K562 (cell line): ENCODE measurements around the gene ZNF780B. TPM values are rescaled to one million over a fixed set of nuclear protein-coding genes. Genes with fewer than 3 reads are reported as not detected.

Source experiments
- BHLHE40 ChIP-seq: IDR thresholded peaks from 2 replicates; pipeline ENCODE4 v1.6.1; 2011; ENCODE audit warnings: low read length, improper control_type of control experiment
- CBFA2T3 ChIP-seq: fragments of 450-650 bp; IDR thresholded peaks from 2 replicates; pipeline ENCODE4 v1.6.1; 2017
- HDAC3 ChIP-seq: fragments of 450-650 bp; IDR thresholded peaks from 2 replicates; pipeline ENCODE4 v1.6.1; 2018; ENCODE audit warnings: borderline replicate concordance, mild to moderate bottlenecking, moderate library complexity; ENCODE audit not compliant: partially characterized antibody
- MEF2D ChIP-seq: conservative IDR thresholded peaks from 2 replicates; pipeline ENCODE4 v1.6.1; 2016; ENCODE audit warnings: low read depth, missing genetic modification characterization, missing compliant biosample characterization
- PHF8 ChIP-seq: fragments of 200-600 bp; sonication (generic); IDR thresholded peaks from 2 replicates; pipeline ENCODE4 v1.6.1; 2012; ENCODE audit warnings: mixed run types, mild to moderate bottlenecking, inconsistent platforms, low read length, moderate library complexity, borderline replicate concordance
- RUNX1 ChIP-seq: sonication (generic); IDR thresholded peaks from 2 replicates; pipeline ENCODE4 v1.6.1; 2016; ENCODE audit warnings: antibody characterized with exemption, low read depth
- SNIP1 ChIP-seq: fragments of 450-650 bp; IDR thresholded peaks from 2 replicates; pipeline ENCODE4 v1.7.1; 2017; ENCODE audit warnings: low read depth, mild to moderate bottlenecking
- STAT5A ChIP-seq: IDR thresholded peaks from 2 replicates; pipeline ENCODE4 v1.6.1; 2012; ENCODE audit warnings: low read length, inconsistent platforms, borderline replicate concordance
- TAF9B ChIP-seq: fragments of 450-650 bp; IDR thresholded peaks from 2 replicates; pipeline ENCODE4 v1.6.1; 2018; ENCODE audit warnings: mild to moderate bottlenecking; ENCODE audit not compliant: partially characterized antibody
- TGIF2 ChIP-seq: sonication (generic); formaldehyde crosslinking; IDR thresholded peaks from 2 replicates; pipeline ENCODE4 v1.8.1; 2022; ENCODE audit warnings: mild to moderate bottlenecking, missing genetic modification reagents, moderate library complexity
- ZKSCAN8 ChIP-seq: fragments of 200-800 bp; sonication (Bioruptor generic); IDR thresholded peaks from 2 replicates; pipeline ENCODE4 v1.6.1; 2016; ENCODE audit warnings: missing genetic modification characterization, missing compliant biosample characterization
- ZNF175 ChIP-seq: fragments of 200-800 bp; sonication (Bioruptor generic); IDR thresholded peaks from 2 replicates; pipeline ENCODE4 v1.6.1; 2016; ENCODE audit warnings: low read depth, mild to moderate bottlenecking, missing genetic modification characterization, missing compliant biosample characterization
- ZNF644 ChIP-seq: fragments of 200-800 bp; sonication (Bioruptor generic); IDR thresholded peaks from 2 replicates; pipeline ENCODE4 v1.6.1; 2016; ENCODE audit warnings: low read depth, missing genetic modification characterization, missing compliant biosample characterization
- ZNF75A ChIP-seq: fragments of 450-650 bp; formaldehyde crosslinking; IDR thresholded peaks from 2 replicates; pipeline ENCODE4 v1.4.0; 2020; ENCODE audit warnings: mild to moderate bottlenecking
- ZNF780A ChIP-seq: fragments of 250-450 bp; sonication (Bioruptor Pico); IDR thresholded peaks from 2 replicates; pipeline ENCODE4 v1.5.0; 2021; ENCODE audit warnings: mild to moderate bottlenecking
- polyA plus RNA-seq, 8 experiments: library from polyadenylated mRNA; depleted of rRNA in 4 of 8; stranded (reverse) in 5 of 8; unstranded in 3 of 8; fragments of >200 nt; fragmentation: Nextera tagmentation in 2 of 8; fragmentation: Illumina TruSeq in 1 of 8; extraction: Ambion mirVana in 2 of 8; extraction: Trizol in 1 of 8; gene quantifications; 2 replicates each; pipeline versions ENCODE4 v1.2.1 to v1.2.3, GENCODE V29; 2011 to 2014; ENCODE audit warnings: inconsistent platforms in 1 of 8, missing spikeins in 1 of 8
- total RNA-seq, 7 experiments: library from RNA; depleted of rRNA in 6 of 7; stranded (reverse); fragments of >200 nt in 6 of 7; fragmentation: Illumina TruSeq in 2 of 7; extraction: Trizol in 2 of 7; gene quantifications; 2 replicates each; pipeline versions ENCODE4 v1.2.1 to v1.2.3, GENCODE V29; 2011 to 2021; ENCODE audit warnings: low replicate concordance in 1 of 7
- TF ChIP-seq, protein P1 (sequence below): fragments of 450-650 bp; IDR thresholded peaks from 2 replicates; pipeline ENCODE4 v1.6.1; 2014; ENCODE audit warnings: low read depth, mild to moderate bottlenecking, moderate library complexity, borderline replicate concordance
- TF ChIP-seq, protein P2 (sequence below): IDR thresholded peaks from 3 replicates; pipeline ENCODE4 v1.6.1; 2011; ENCODE audit warnings: borderline replicate concordance, mild to moderate bottlenecking; ENCODE audit not compliant: insufficient read length, insufficient read depth
- TF ChIP-seq, protein P3 (sequence below): sonication (generic); IDR thresholded peaks from 2 replicates; pipeline ENCODE4 v1.6.1; 2016
- TF ChIP-seq, protein P4 (sequence below): sonication (generic); formaldehyde crosslinking; IDR thresholded peaks from 2 replicates; pipeline ENCODE4 v1.8.0; 2022; ENCODE audit warnings: mild to moderate bottlenecking, missing genetic modification reagents
- TF ChIP-seq, protein P5 (sequence below), 3 experiments: fragments of 200-800 bp in 1 of 3; fragments of 250-450 bp in 1 of 3; fragments of 450-650 bp in 1 of 3; sonication (Bioruptor Pico) in 1 of 3; sonication (Bioruptor generic) in 1 of 3; formaldehyde crosslinking in 1 of 3; IDR thresholded peaks; 2 replicates each; pipeline versions ENCODE4 v1.6.1 to v1.8.0; 2016 to 2022; ENCODE audit warnings: mild to moderate bottlenecking in 2 of 3, missing genetic modification characterization in 2 of 3, missing compliant biosample characterization in 1 of 3, moderate library complexity in 1 of 3

Gene ZNF780B
- total and polyA plus RNA-seq, 9 of the 15 experiments (the other 6 are each of a cell fraction or from before 2014, with no cell fraction given), result 3.9 to 18.4 (median 8.8) TPM

DNA sequence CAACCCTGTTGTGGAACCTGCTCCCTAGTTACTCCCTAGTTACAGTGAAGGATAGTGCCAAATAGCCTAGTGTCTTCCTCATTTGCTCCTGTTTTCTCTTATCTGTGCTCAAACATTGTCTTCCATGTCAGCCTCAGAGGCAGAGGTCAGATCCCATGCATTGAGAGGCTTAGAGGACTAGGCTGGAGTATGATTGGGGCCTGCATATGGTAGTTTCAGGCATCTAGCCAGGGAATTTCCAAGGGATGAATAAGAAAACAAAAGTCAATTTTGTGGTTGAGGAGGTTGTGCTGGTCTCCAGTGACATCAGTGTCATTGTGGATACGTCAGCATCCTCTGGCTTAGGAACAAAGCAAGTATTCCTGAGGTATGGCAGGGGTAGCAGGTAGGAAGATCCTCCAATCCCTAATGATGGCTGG is 49.7 kb downstream of the ZNF780B start (continued):
- TF ChIP-seq, protein P1, sequence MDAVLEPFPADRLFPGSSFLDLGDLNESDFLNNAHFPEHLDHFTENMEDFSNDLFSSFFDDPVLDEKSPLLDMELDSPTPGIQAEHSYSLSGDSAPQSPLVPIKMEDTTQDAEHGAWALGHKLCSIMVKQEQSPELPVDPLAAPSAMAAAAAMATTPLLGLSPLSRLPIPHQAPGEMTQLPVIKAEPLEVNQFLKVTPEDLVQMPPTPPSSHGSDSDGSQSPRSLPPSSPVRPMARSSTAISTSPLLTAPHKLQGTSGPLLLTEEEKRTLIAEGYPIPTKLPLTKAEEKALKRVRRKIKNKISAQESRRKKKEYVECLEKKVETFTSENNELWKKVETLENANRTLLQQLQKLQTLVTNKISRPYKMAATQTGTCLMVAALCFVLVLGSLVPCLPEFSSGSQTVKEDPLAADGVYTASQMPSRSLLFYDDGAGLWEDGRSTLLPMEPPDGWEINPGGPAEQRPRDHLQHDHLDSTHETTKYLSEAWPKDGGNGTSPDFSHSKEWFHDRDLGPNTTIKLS, result no peak
- TF ChIP-seq ZKSCAN8 (0 out of 2 replicates have a peak, but pooled peaks have one; percentile 6), ZNF75A (no peak), ZNF780A (no peak), PHF8 (no peak), ZNF175 (CRISPR knock-in tag) (peak; percentile 81), SNIP1 (no peak), RUNX1 (no peak), BHLHE40 (0 out of 2 replicates have a peak, but pooled peaks have one; percentile 30), CBFA2T3 (peak; percentile 92), STAT5A (peak; percentile 62; the same call in 1 of the 2 replicates), MEF2D (tag) (no peak), HDAC3 (no peak), TGIF2 (CRISPR knock-in tag) (no peak), TAF9B (no peak), ZNF644 (peak; percentile 30; the same call in 1 of the 2 replicates)
- TF ChIP-seq, protein P2, sequence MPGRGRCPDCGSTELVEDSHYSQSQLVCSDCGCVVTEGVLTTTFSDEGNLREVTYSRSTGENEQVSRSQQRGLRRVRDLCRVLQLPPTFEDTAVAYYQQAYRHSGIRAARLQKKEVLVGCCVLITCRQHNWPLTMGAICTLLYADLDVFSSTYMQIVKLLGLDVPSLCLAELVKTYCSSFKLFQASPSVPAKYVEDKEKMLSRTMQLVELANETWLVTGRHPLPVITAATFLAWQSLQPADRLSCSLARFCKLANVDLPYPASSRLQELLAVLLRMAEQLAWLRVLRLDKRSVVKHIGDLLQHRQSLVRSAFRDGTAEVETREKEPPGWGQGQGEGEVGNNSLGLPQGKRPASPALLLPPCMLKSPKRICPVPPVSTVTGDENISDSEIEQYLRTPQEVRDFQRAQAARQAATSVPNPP, result no peak
- TF ChIP-seq, protein P3, sequence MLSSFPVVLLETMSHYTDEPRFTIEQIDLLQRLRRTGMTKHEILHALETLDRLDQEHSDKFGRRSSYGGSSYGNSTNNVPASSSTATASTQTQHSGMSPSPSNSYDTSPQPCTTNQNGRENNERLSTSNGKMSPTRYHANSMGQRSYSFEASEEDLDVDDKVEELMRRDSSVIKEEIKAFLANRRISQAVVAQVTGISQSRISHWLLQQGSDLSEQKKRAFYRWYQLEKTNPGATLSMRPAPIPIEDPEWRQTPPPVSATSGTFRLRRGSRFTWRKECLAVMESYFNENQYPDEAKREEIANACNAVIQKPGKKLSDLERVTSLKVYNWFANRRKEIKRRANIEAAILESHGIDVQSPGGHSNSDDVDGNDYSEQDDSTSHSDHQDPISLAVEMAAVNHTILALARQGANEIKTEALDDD, result no peak
- TF ChIP-seq, protein P4, sequence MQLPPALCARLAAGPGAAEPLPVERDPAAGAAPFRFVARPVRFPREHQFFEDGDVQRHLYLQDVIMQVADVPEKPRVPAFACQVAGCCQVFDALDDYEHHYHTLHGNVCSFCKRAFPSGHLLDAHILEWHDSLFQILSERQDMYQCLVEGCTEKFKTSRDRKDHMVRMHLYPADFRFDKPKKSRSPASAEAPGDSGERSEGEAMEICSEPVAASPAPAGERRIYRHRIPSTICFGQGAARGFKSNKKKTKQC (CRISPR knock-in tag), result no peak
- TF ChIP-seq, protein P5, sequence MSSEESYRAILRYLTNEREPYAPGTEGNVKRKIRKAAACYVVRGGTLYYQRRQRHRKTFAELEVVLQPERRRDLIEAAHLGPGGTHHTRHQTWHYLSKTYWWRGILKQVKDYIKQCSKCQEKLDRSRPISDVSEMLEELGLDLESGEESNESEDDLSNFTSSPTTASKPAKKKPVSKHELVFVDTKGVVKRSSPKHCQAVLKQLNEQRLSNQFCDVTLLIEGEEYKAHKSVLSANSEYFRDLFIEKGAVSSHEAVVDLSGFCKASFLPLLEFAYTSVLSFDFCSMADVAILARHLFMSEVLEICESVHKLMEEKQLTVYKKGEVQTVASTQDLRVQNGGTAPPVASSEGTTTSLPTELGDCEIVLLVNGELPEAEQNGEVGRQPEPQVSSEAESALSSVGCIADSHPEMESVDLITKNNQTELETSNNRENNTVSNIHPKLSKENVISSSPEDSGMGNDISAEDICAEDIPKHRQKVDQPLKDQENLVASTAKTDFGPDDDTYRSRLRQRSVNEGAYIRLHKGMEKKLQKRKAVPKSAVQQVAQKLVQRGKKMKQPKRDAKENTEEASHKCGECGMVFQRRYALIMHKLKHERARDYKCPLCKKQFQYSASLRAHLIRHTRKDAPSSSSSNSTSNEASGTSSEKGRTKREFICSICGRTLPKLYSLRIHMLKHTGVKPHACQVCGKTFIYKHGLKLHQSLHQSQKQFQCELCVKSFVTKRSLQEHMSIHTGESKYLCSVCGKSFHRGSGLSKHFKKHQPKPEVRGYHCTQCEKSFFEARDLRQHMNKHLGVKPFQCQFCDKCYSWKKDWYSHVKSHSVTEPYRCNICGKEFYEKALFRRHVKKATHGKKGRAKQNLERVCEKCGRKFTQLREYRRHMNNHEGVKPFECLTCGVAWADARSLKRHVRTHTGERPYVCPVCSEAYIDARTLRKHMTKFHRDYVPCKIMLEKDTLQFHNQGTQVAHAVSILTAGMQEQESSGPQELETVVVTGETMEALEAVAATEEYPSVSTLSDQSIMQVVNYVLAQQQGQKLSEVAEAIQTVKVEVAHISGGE (CRISPR knock-in tag; IDR thresholded peaks at IDR 0.05), result no peak
